T-helper 2 cell treated with Interferon-gamma antibody and Interleukin-4, amounts not matched to agents 5 μg/mL and 100 μg/mL, for 36 hours (primary cell): ENCODE data around the gene TRPV5.

Experiments
- DNase-seq: peaks from one replicate; pipeline ENCODE4 v3.0.0; 2021; ENCODE audit warnings: low spot score
- H3K27ac Mint-ChIP-seq: one replicate; pipeline ENCODE4 v1.8.0; 2021; ENCODE audit warnings: mild to moderate bottlenecking, mixed read lengths
- H3K27me3 Mint-ChIP-seq: one replicate; pipeline ENCODE4 v1.8.0; 2021; ENCODE audit warnings: low read depth, mixed read lengths
- H3K36me3 Mint-ChIP-seq: one replicate; pipeline ENCODE4 v1.8.0; 2021; ENCODE audit warnings: low read depth, mixed read lengths
- H3K4me1 Mint-ChIP-seq: one replicate; pipeline ENCODE4 v1.8.0; 2021; ENCODE audit warnings: low read depth, mixed read lengths
- H3K4me3 Mint-ChIP-seq: one replicate; pipeline ENCODE4 v1.8.0; 2022; ENCODE audit warnings: mild to moderate bottlenecking, moderate library complexity, mixed read lengths
- H3K9me3 Mint-ChIP-seq: one replicate; pipeline ENCODE4 v1.8.0; 2021; ENCODE audit warnings: mixed read lengths

TRPV5 gene

GRCh38 chr7:142882338-142882678 lies 51.2 kb downstream of the TRPV5 start:
- H3K27ac Mint-ChIP-seq: no peak overlapping the region

GRCh38 chr7:142881586-142882337 lies 51.8 kb downstream of the TRPV5 start:
- no peak overlapping the region for H3K27ac Mint-ChIP-seq
- no peaks in the 10 kb centered on the region for H3K9me3 Mint-ChIP-seq
- DNase-seq: no peak
- peaks cover 10% of the 10 kb centered on the region for H3K27me3 Mint-ChIP-seq
- H3K4me3 Mint-ChIP-seq: no peak overlapping the region
- no peaks in the 10 kb centered on the region for H3K36me3 Mint-ChIP-seq
- no peaks in the 10 kb centered on the region for H3K4me1 Mint-ChIP-seq

More at GRCh38 chr7:142882338-142882678, 51.2 kb downstream of the TRPV5 start:
- no peak for DNase-seq
- Mint-ChIP-seq H3K27me3 (peaks cover 10% of the 10 kb centered on the region), H3K4me1 (no peaks in the 10 kb centered on the region), H3K4me3 (no peak overlapping the region), H3K9me3 (no peaks in the 10 kb centered on the region), H3K36me3 (no peaks in the 10 kb centered on the region)

GRCh38 chr7:142880876-142881505 lies 52.6 kb downstream of the TRPV5 start:
- no peak overlapping the region for H3K4me3 Mint-ChIP-seq
- H3K36me3 Mint-ChIP-seq: no peaks in the 10 kb centered on the region
- peaks cover 10% of the 10 kb centered on the region for H3K27me3 Mint-ChIP-seq
- DNase-seq: peak; percentile 22
- no peaks in the 10 kb centered on the region for H3K9me3 Mint-ChIP-seq
- no peaks in the 10 kb centered on the region for H3K4me1 Mint-ChIP-seq
- H3K27ac Mint-ChIP-seq: no peak overlapping the region

GRCh38 chr7:142879060-142879459 lies 54.5 kb downstream of the TRPV5 start:
- Mint-ChIP-seq H3K4me3 (no peak overlapping the region), H3K36me3 (no peaks in the 10 kb centered on the region), H3K9me3 (no peaks in the 10 kb centered on the region), H3K27me3 (peaks cover 10% of the 10 kb centered on the region), H3K4me1 (no peaks in the 10 kb centered on the region), H3K27ac (no peak overlapping the region)
- no peak for DNase-seq

- H3K4me3 Mint-ChIP-seq: no peak overlapping the region
- H3K4me1 Mint-ChIP-seq: no peaks in the 10 kb centered on the region
- H3K27me3 Mint-ChIP-seq: peaks cover 10% of the 10 kb centered on the region
These were observed 55.2 kb downstream of the TRPV5 start for GRCh38 chr7:142878315-142878714.

GRCh38 chr7:142876991-142877910 lies 56.3 kb downstream of the TRPV5 start:
- DNase-seq: no peak
- no peaks in the 10 kb centered on the region for H3K9me3 Mint-ChIP-seq
- no peak overlapping the region for H3K27ac Mint-ChIP-seq
- H3K27me3 Mint-ChIP-seq: peaks cover 10% of the 10 kb centered on the region
- H3K4me3 Mint-ChIP-seq: no peak overlapping the region
- no peaks in the 10 kb centered on the region for H3K36me3 Mint-ChIP-seq
- H3K4me1 Mint-ChIP-seq: no peaks in the 10 kb centered on the region

More at GRCh38 chr7:142878315-142878714, 55.2 kb downstream of the TRPV5 start:
- no peak for DNase-seq
- no peak overlapping the region for H3K27ac Mint-ChIP-seq
- H3K9me3 Mint-ChIP-seq: no peaks in the 10 kb centered on the region
- no peaks in the 10 kb centered on the region for H3K36me3 Mint-ChIP-seq

- no peaks in the 10 kb centered on the region for H3K4me1 Mint-ChIP-seq
- peaks cover 10% of the 10 kb centered on the region for H3K27me3 Mint-ChIP-seq
- H3K4me3 Mint-ChIP-seq: no peak overlapping the region
- DNase-seq: no peak
- H3K36me3 Mint-ChIP-seq: no peaks in the 10 kb centered on the region
- H3K9me3 Mint-ChIP-seq: no peaks in the 10 kb centered on the region
- H3K27ac Mint-ChIP-seq: no peak overlapping the region
These were observed 57.1 kb downstream of the TRPV5 start for GRCh38 chr7:142876236-142876960.

- peaks cover 10% of the 10 kb centered on the region for H3K27me3 Mint-ChIP-seq
- no peaks in the 10 kb centered on the region for H3K36me3 Mint-ChIP-seq
- no peak overlapping the region for H3K27ac Mint-ChIP-seq
- no peak for DNase-seq
- no peaks in the 10 kb centered on the region for H3K4me1 Mint-ChIP-seq
- no peaks in the 10 kb centered on the region for H3K9me3 Mint-ChIP-seq
- H3K4me3 Mint-ChIP-seq: no peak overlapping the region
These were observed 58.1 kb downstream of the TRPV5 start for GRCh38 chr7:142875456-142875855.

- Mint-ChIP-seq H3K9me3 (no peaks in the 10 kb centered on the region), H3K27ac (no peak overlapping the region), H3K4me3 (no peak overlapping the region), H3K36me3 (no peaks in the 10 kb centered on the region), H3K4me1 (no peaks in the 10 kb centered on the region), H3K27me3 (peaks cover 7% of the 10 kb centered on the region)
- DNase-seq: no peak
These were observed 58.7 kb downstream of the TRPV5 start for GRCh38 chr7:142874837-142875236.

- no peak overlapping the region for H3K4me3 Mint-ChIP-seq
- H3K27ac Mint-ChIP-seq: no peak overlapping the region
- H3K9me3 Mint-ChIP-seq: no peaks in the 10 kb centered on the region
- DNase-seq: no peak
- no peaks in the 10 kb centered on the region for H3K4me1 Mint-ChIP-seq
- peaks cover 3% of the 10 kb centered on the region for H3K27me3 Mint-ChIP-seq
- no peaks in the 10 kb centered on the region for H3K36me3 Mint-ChIP-seq
These were observed 59.1 kb downstream of the TRPV5 start for GRCh38 chr7:142874409-142874808.

GRCh38 chr7:142873871-142874270 lies 59.7 kb downstream of the TRPV5 start:
- Mint-ChIP-seq H3K27ac (no peak overlapping the region), H3K27me3 (no peaks in the 10 kb centered on the region), H3K4me3 (no peak overlapping the region), H3K4me1 (no peaks in the 10 kb centered on the region), H3K36me3 (no peaks in the 10 kb centered on the region), H3K9me3 (no peaks in the 10 kb centered on the region)
- no peak for DNase-seq

GRCh38 chr7:142873281-142873784 lies 60.2 kb downstream of the TRPV5 start:
- H3K27ac Mint-ChIP-seq: no peak overlapping the region
- no peaks in the 10 kb centered on the region for H3K27me3 Mint-ChIP-seq
- no peak for DNase-seq
- H3K36me3 Mint-ChIP-seq: no peaks in the 10 kb centered on the region
- H3K9me3 Mint-ChIP-seq: no peaks in the 10 kb centered on the region
- no peaks in the 10 kb centered on the region for H3K4me1 Mint-ChIP-seq
- no peak overlapping the region for H3K4me3 Mint-ChIP-seq

- H3K27me3 Mint-ChIP-seq: no peaks in the 10 kb centered on the region
- H3K4me1 Mint-ChIP-seq: no peaks in the 10 kb centered on the region
- DNase-seq: no peak
- no peak overlapping the region for H3K27ac Mint-ChIP-seq
- H3K36me3 Mint-ChIP-seq: no peaks in the 10 kb centered on the region
- H3K4me3 Mint-ChIP-seq: no peak overlapping the region
- no peaks in the 10 kb centered on the region for H3K9me3 Mint-ChIP-seq
These were observed 61.4 kb downstream of the TRPV5 start for GRCh38 chr7:142872106-142872675.
